IMR-90 (cell line): Measurements from ENCODE around the gene PBRM1. TPM values are rescaled to one million over a fixed set of nuclear protein-coding genes. Genes with fewer than 3 reads are reported as not detected.
A peak's percentile ranks its signal among the peaks of the same experiment; 100 is the strongest.

ENCODE experiments used
- ATAC-seq: fragments of 200-7000 bp; cut with Tn5 transposase; 2 replicates; pipeline ENCODE4 v1.9.1; 2020; ENCODE audit warnings: low read depth, mild to moderate bottlenecking, moderate library complexity
- BruUV-seq: library from RNA; stranded (reverse); fragments of 400-500 nt; replicated peaks from 2 replicates; lab custom pipeline; 2021; lab: Mats Ljungman, UMichigan
- CTCF ChIA-PET: fragments of 300-600 bp; formaldehyde crosslinking; extraction: SDS; loops from one replicate; lab custom pipeline; 2021; ENCODE audit warnings: antibody characterized with exemption; lab: Yijun Ruan, JAX
- POLR2A ChIA-PET: fragments of 300-600 bp; sonication (Branson Sonifier 250); formaldehyde crosslinking; loops from one replicate; lab custom pipeline; 2022; ENCODE audit warnings: antibody characterized with exemption; ENCODE audit not compliant: unreplicated experiment; lab: Charles Lee
- DNase-seq: peaks from one replicate; pipeline ENCODE4 v3.0.0; 2013
- H2AFZ ChIP-seq: replicated peaks from 2 replicates; pipeline ENCODE3; 2013; ENCODE audit warnings: low read length, mild to moderate bottlenecking; ENCODE audit not compliant: poor library complexity
- H2AK5ac ChIP-seq: 2 replicates; pipeline ENCODE4 v1.6.1; 2013; ENCODE audit warnings: low read depth, low read length, inconsistent platforms
- H2AK9ac ChIP-seq: replicated peaks from 2 replicates; pipeline ENCODE3; 2013; ENCODE audit warnings: mild to moderate bottlenecking, low read depth, low read length, moderate library complexity; ENCODE audit not compliant: poor library complexity
- H2BK120ac ChIP-seq: 2 replicates; pipeline ENCODE4 v1.6.1; 2013; ENCODE audit warnings: low read depth, low read length, inconsistent platforms
- H2BK15ac ChIP-seq: 3 replicates; pipeline ENCODE4 v1.6.1; 2013; ENCODE audit warnings: low read depth, low read length, inconsistent platforms
- H2BK20ac ChIP-seq: 2 replicates; pipeline ENCODE4 v1.6.1; 2013; ENCODE audit warnings: low read depth, mild to moderate bottlenecking, inconsistent platforms, low read length, moderate library complexity
- H2BK5ac ChIP-seq: 2 replicates; pipeline ENCODE4 v1.6.1; 2013; ENCODE audit warnings: mild to moderate bottlenecking, low read depth, low read length, inconsistent platforms; ENCODE audit not compliant: poor library complexity, severe bottlenecking
- H3K14ac ChIP-seq: replicated peaks from 2 replicates; pipeline ENCODE4 v1.6.1; 2013; ENCODE audit warnings: low read depth, low read length, inconsistent platforms
- H3K18ac ChIP-seq: 2 replicates; pipeline ENCODE4 v1.6.1; 2013; ENCODE audit warnings: low read depth, low read length, control low read depth
- H3K23ac ChIP-seq: 2 replicates; pipeline ENCODE4 v1.6.1; 2013; ENCODE audit warnings: low read depth, low read length, inconsistent platforms
- H3K27ac ChIP-seq: 2 replicates; pipeline ENCODE4 v1.5.1; 2013; ENCODE audit warnings: mild to moderate bottlenecking, control low read depth, low read length; ENCODE audit not compliant: insufficient read depth
- H3K27me3 ChIP-seq: 2 replicates; pipeline ENCODE4 v1.6.1; 2013; ENCODE audit warnings: low read length; ENCODE audit not compliant: control insufficient read depth, insufficient read depth
- H3K36me3 ChIP-seq: 2 replicates; pipeline ENCODE4 v1.6.1; 2013; ENCODE audit warnings: low read length, mixed read lengths; ENCODE audit not compliant: control insufficient read depth, insufficient read depth
- H3K4ac ChIP-seq: 2 replicates; pipeline ENCODE4 v1.6.1; 2013; ENCODE audit warnings: low read depth, low read length, inconsistent platforms
- H3K4me1 ChIP-seq: 2 replicates; pipeline ENCODE4 v1.6.1; 2013; ENCODE audit warnings: low read length, mixed read lengths; ENCODE audit not compliant: control insufficient read depth, insufficient read depth
- H3K4me2 ChIP-seq: 2 replicates; pipeline ENCODE4 v1.6.1; 2013; ENCODE audit warnings: low read depth, mild to moderate bottlenecking, control low read depth, low read length, moderate library complexity
- H3K4me3 ChIP-seq: 2 replicates; pipeline ENCODE4 v1.5.1; 2013; ENCODE audit warnings: low read depth, mild to moderate bottlenecking, control low read depth, low read length, moderate library complexity; ENCODE audit not compliant: insufficient read depth
- H3K56ac ChIP-seq: 2 replicates; pipeline ENCODE4 v1.6.1; 2013; ENCODE audit warnings: low read length, inconsistent platforms; ENCODE audit not compliant: insufficient read depth; ENCODE audit errors: extremely low read depth
- H3K79me1 ChIP-seq, 2 experiments: 2 replicates each; pipeline ENCODE4 v1.6.1; 2013; ENCODE audit warnings: low read length in 2 of 2, inconsistent platforms in 1 of 2, low read depth in 1 of 2
- H3K9ac ChIP-seq: 2 replicates; pipeline ENCODE4 v1.6.1; 2013; ENCODE audit warnings: low read depth, low read length, control low read depth
- H3K9me1 ChIP-seq: 2 replicates; pipeline ENCODE4 v1.6.1; 2013; ENCODE audit warnings: low read length, inconsistent platforms; ENCODE audit not compliant: insufficient read depth
- H3K9me3 ChIP-seq: 2 replicates; pipeline ENCODE4 v1.6.1; 2013; ENCODE audit warnings: low read length; ENCODE audit not compliant: control insufficient read depth, insufficient read depth
- H4K20me1 ChIP-seq: 2 replicates; pipeline ENCODE4 v1.6.1; 2013; ENCODE audit warnings: low read length, inconsistent platforms; ENCODE audit not compliant: insufficient read depth
- H4K5ac ChIP-seq: 2 replicates; pipeline ENCODE4 v1.6.1; 2013; ENCODE audit warnings: mild to moderate bottlenecking, low read depth, low read length, control low read depth
- H4K8ac ChIP-seq, 2 experiments: 2 replicates each; pipeline ENCODE4 v1.6.1; 2013; ENCODE audit warnings: low read depth in 2 of 2, low read length in 2 of 2, control low read depth in 1 of 2, inconsistent platforms in 1 of 2
- H4K91ac ChIP-seq: 2 replicates; pipeline ENCODE4 v1.6.1; 2013; ENCODE audit warnings: low read depth, low read length, inconsistent platforms; ENCODE audit not compliant: insufficient read depth
- CEBPB ChIP-seq: IDR thresholded peaks from 2 replicates; pipeline ENCODE4 v1.6.1; 2012; ENCODE audit warnings: low read depth, low read length, improper control_type of control experiment
- MXI1 ChIP-seq: IDR thresholded peaks from 2 replicates; pipeline ENCODE4 v1.6.1; 2012; ENCODE audit warnings: low read depth, mild to moderate bottlenecking, low read length, moderate library complexity, borderline replicate concordance
- WGBS, 2 experiments: methylation state at CpG; one replicate each; pipeline versions ENCODE4 v1.1.5 to v1.1.7; 2013; ENCODE audit warnings: missing lambda C conversion rate in 2 of 2; ENCODE audit not compliant: insufficient read length in 1 of 2; ENCODE audit errors: extremely low coverage in 2 of 2; 5-methylcytosine and 5-hydroxymethylcytosine counted together
- dilution Hi-C: fragments of 300-500 bp; cut with HindIII; formaldehyde crosslinking; loops from one replicate; pipeline ENCODE4 v1.14.3; 2018; ENCODE audit warnings: low sequenced_read_pairs; ENCODE audit not compliant: unreplicated experiment
- in situ Hi-C: fragments of 300-500 bp; cut with MboI; formaldehyde crosslinking; loops from 3 replicates; pipeline ENCODE4 v1.14.3; 2019; ENCODE audit warnings: low sequenced_read_pairs, inconsistent platforms, mixed read lengths
- intact Hi-C: fragments of 100-400 bp; cut with micrococcal nuclease; formaldehyde crosslinking; loops from 2 replicates; pipeline ENCODE4 v1.10.0; 2022
- polyA plus RNA-seq, 3 experiments: library from polyadenylated mRNA; depleted of rRNA; stranded (reverse); fragments of >200 nt; gene quantifications; 2 replicates each; pipeline ENCODE4 v1.2.3, GENCODE V29; 2012; ENCODE audit warnings: low replicate concordance in 1 of 3
- total RNA-seq: library from RNA; depleted of rRNA; stranded (reverse); fragments of >200 nt; gene quantifications from 2 replicates; pipeline ENCODE4 v1.2.3, GENCODE V29; 2012

Gene PBRM1
- total and polyA plus RNA-seq, 2 of the 4 experiments (the other 2 are of a cell fraction), result 16.5 to 72.6 TPM

DNA sequence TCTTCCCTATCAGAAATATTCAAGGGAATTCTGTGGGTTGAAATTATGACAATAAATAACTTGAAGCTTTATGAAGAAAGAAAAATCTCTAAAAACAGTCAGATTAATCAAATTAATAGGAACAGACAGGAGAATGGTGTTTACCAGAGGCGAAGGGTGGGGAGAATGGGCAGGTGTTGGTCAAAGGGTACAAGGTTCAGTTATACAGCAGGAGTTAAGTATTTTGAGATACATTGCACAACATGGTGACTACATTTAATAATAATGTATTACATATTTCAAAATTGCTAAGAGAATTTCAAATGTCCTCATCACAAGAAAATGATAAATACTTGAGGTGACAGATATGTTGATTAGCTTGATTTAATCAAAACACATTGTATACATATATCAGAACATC is 38.8 kb upstream of the PBRM1 start:
- Histone ChIP-seq H3K14ac (no peak overlapping the region), H2BK5ac (no peak overlapping the region), H3K4me1 (no peaks in the 10 kb centered on the region), H3K56ac (no peak overlapping the region), H3K9me3 (no peaks in the 10 kb centered on the region), H4K91ac (no peak overlapping the region), H4K5ac (no peak overlapping the region), H3K4ac (no peak overlapping the region), H3K9ac (no peak overlapping the region), H2AK5ac (no peak overlapping the region), H2AFZ (no peak overlapping the region), H2BK20ac (no peak overlapping the region), H2AK9ac (no peak overlapping the region), H2BK15ac (no peak overlapping the region), H3K4me2 (no peak overlapping the region), H3K36me3 (no peaks in the 10 kb centered on the region), H4K20me1 (no peaks in the 10 kb centered on the region), H3K4me3 (no peak overlapping the region), H3K27ac (no peak overlapping the region), H4K8ac (no peak overlapping the region), H3K23ac (no peak overlapping the region), H3K79me1 (no peaks in the 10 kb centered on the region), H3K9me1 (no peaks in the 10 kb centered on the region), H2BK120ac (no peak overlapping the region), H3K18ac (no peak overlapping the region), H3K27me3 (no peaks in the 10 kb centered on the region)
- TF ChIP-seq CEBPB (peak; percentile 41; the same call in 1 of the 2 replicates), MXI1 (no peak)
- POLR2A ChIA-PET, result no interaction called here
- intact Hi-C loops (no loop called here), in situ Hi-C loops (no loop called here), dilution Hi-C loops (no loop called here)
- DNase-seq (no peak), ATAC-seq (no peak)
- no CpG with 5 or more reads among the region's 1 CpG for WGBS, 2 experiments
- CTCF ChIA-PET, result no interaction called here
- no TSS peak for BruUV-seq
